ENCODE data around the gene CCNJL. TPM values are rescaled to one million over a fixed set of nuclear protein-coding genes. Genes with fewer than 3 reads are reported as not detected.

Gene CCNJL
- total and polyA plus RNA-seq, 2 experiments from 2014 or later = 28.4 to 29.2 TPM

- Histone ChIP-seq H3K79me2 (replicated peaks; ENCODE audit: insufficient read depth) (peaks cover 15% of the 10 kb centered on the region; the same call in 1 of the 2 replicates), H3K36me3 (ENCODE audit: insufficient read depth) (peaks cover 14% of the 10 kb centered on the region), H3K4me3 (no peak overlapping the region), H2AFZ (no peak overlapping the region), H3K27ac (ENCODE audit: low read depth) (no peak overlapping the region), H3K4me2 (no peak overlapping the region), H3F3A (replicated peaks; ENCODE audit: low read depth) (peaks cover 13% of the 10 kb centered on the region; the same call in 1 of the 2 replicates), H3K4me1 (ENCODE audit: insufficient read depth) (peaks cover 12% of the 10 kb centered on the region; the same call in 1 of the 2 replicates), H4K20me1 (replicated peaks; ENCODE audit: insufficient read depth) (0 out of 2 replicates have a peak, but pooled peaks cover 4% of the 10 kb centered on the region), H3K27me3 (ENCODE audit: insufficient read depth) (no peaks in the 10 kb centered on the region), H3K9me2 (ENCODE audit: insufficient read depth) (no peaks in the 10 kb centered on the region)
- Mint-ChIP-seq H3K27me3 (ENCODE audit: insufficient read depth, low read depth, poor library complexity) (peaks cover 4% of the 10 kb centered on the region), H3K4me3 (no peak overlapping the region), H3K4me1 (peaks cover 45% of the 10 kb centered on the region), H3K9me3 (no peaks in the 10 kb centered on the region), H3K36me3 (ENCODE audit: low read depth) (peaks cover 47% of the 10 kb centered on the region), H3K27ac (no peak overlapping the region; the same call in 1 of the 2 replicates)
- ATAC-seq (peak; percentile 53), DNase-seq (ENCODE audit: low spot score) (no peak)
- TF ChIP-seq EZH2phosphoT487 (IDR thresholded peaks at IDR 0.05; ENCODE audit: unreplicated experiment) = no peak
- no peak for TF ChIP-seq STAT1 (IDR thresholded peaks at IDR 0.05; ENCODE audit: unreplicated experiment)
- no peak for TF ChIP-seq CTCF (conservative IDR thresholded peaks at IDR 0.05; ENCODE audit: low read depth in 2 of 2)
- no peak for TF ChIP-seq JUNB (IDR thresholded peaks at IDR 0.05; ENCODE audit: unreplicated experiment)
- no peak for TF ChIP-seq ZNF114 (CRISPR knock-in tag; IDR thresholded peaks at IDR 0.05)
- no peak for TF ChIP-seq ZNF331 (CRISPR knock-in tag; IDR thresholded peaks at IDR 0.05; ENCODE audit: low read depth)
- no peak for TF ChIP-seq ZNF462 (CRISPR knock-in tag; IDR thresholded peaks at IDR 0.05)
- no peak for TF ChIP-seq CREB1 (CRISPR knock-in tag; IDR thresholded peaks at IDR 0.05; ENCODE audit: low read depth)
- no peak for TF ChIP-seq ETS1 (IDR thresholded peaks at IDR 0.05)
- TF ChIP-seq EZH2 (IDR thresholded peaks at IDR 0.05; ENCODE audit: low read depth, unreplicated experiment) = no peak
Observed at GRCh38 chr5:160260006-160260775, 52.2 kb downstream of the CCNJL start.
